Neuronal stem cell (in vitro differentiated cells): ENCODE results near the gene P3H1.

Source experiments
- DNase-seq: peaks from one replicate; pipeline ENCODE4 v3.0.0-alpha.2; 2013; ENCODE audit warnings: low spot score
- H2AFZ ChIP-seq: one replicate; pipeline ENCODE4 v1.6.1; 2013; ENCODE audit warnings: mild to moderate bottlenecking, low read length, inconsistent platforms
- H2AK5ac ChIP-seq: 2 replicates; pipeline ENCODE4 v1.6.1; 2013; ENCODE audit warnings: low read depth, mild to moderate bottlenecking, inconsistent platforms, low read length, moderate library complexity, mixed read lengths
- H2BK120ac ChIP-seq: 2 replicates; pipeline ENCODE4 v1.6.1; 2013; ENCODE audit warnings: low read depth, mild to moderate bottlenecking, inconsistent platforms, low read length, moderate library complexity, mixed read lengths
- H2BK12ac ChIP-seq: one replicate; pipeline ENCODE4 v1.6.1; 2013; ENCODE audit warnings: low read length, inconsistent platforms
- H2BK15ac ChIP-seq: 2 replicates; pipeline ENCODE4 v1.6.1; 2013; ENCODE audit warnings: mild to moderate bottlenecking, low read length, inconsistent platforms, mixed read lengths
- H2BK5ac ChIP-seq: one replicate; pipeline ENCODE4 v1.6.1; 2013; ENCODE audit warnings: inconsistent platforms, mild to moderate bottlenecking, low read length, moderate library complexity
- H3K14ac ChIP-seq: one replicate; pipeline ENCODE4 v1.6.1; 2013; ENCODE audit warnings: low read length, inconsistent platforms
- H3K18ac ChIP-seq: 2 replicates; pipeline ENCODE4 v1.6.1; 2013; ENCODE audit warnings: low read length, inconsistent platforms
- H3K23ac ChIP-seq: 2 replicates; pipeline ENCODE4 v1.6.1; 2013; ENCODE audit warnings: low read depth, mild to moderate bottlenecking, mixed read lengths, low read length, inconsistent platforms; ENCODE audit not compliant: poor library complexity
- H3K27ac ChIP-seq: replicated peaks from 3 replicates; pipeline ENCODE4 v1.5.1; 2013; ENCODE audit warnings: low read length, inconsistent platforms
- H3K27me3 ChIP-seq, 3 experiments: 2 replicates each; pipeline ENCODE4 v1.6.1; 2013; ENCODE audit warnings: low read length in 3 of 3, mild to moderate bottlenecking in 2 of 3, inconsistent platforms in 1 of 3, low read depth in 1 of 3, mixed read lengths in 1 of 3, moderate library complexity in 1 of 3; ENCODE audit not compliant: control insufficient read depth in 3 of 3, insufficient read depth in 3 of 3
- H3K36me3 ChIP-seq, 2 donors: replicated peaks in 1 of 2; 2 replicates each; pipeline ENCODE4 v1.6.1; 2013; ENCODE audit warnings: low read length in 2 of 2; ENCODE audit not compliant: control insufficient read depth in 2 of 2, insufficient read depth in 2 of 2
- H3K4ac ChIP-seq: 2 replicates; pipeline ENCODE4 v1.6.1; 2013; ENCODE audit warnings: inconsistent platforms, mild to moderate bottlenecking, low read length, moderate library complexity
- H3K4me1 ChIP-seq, 2 donors: 1 replicate in 1 of 2; 2 replicates in 1 of 2; pipeline ENCODE4 v1.6.1; 2013; ENCODE audit warnings: low read length in 2 of 2, low read depth in 1 of 2; ENCODE audit not compliant: control insufficient read depth in 2 of 2, insufficient read depth in 1 of 2
- H3K4me2 ChIP-seq: one replicate; pipeline ENCODE4 v1.6.1; 2013; ENCODE audit warnings: mild to moderate bottlenecking, low read length, inconsistent platforms; ENCODE audit not compliant: insufficient read depth, poor library complexity, severe bottlenecking
- H3K4me3 ChIP-seq, 2 donors: 2 replicates each; pipeline ENCODE4 v1.5.1; 2013; ENCODE audit warnings: low read length in 2 of 2, mild to moderate bottlenecking in 2 of 2, inconsistent platforms in 1 of 2, moderate library complexity in 1 of 2
- H3K79me1 ChIP-seq: one replicate; pipeline ENCODE4 v1.6.1; 2013; ENCODE audit warnings: low read depth, mild to moderate bottlenecking, inconsistent platforms, low read length, moderate library complexity
- H3K9ac ChIP-seq: one replicate; pipeline ENCODE4 v1.6.1; 2013; ENCODE audit warnings: mild to moderate bottlenecking, low read depth, low read length, inconsistent platforms; ENCODE audit not compliant: poor library complexity
- H3K9me3 ChIP-seq, 2 donors: replicated peaks in 1 of 2; 2 replicates each; pipeline versions ENCODE3 to v1.6.1; 2013; ENCODE audit warnings: low read length in 2 of 2, mild to moderate bottlenecking in 2 of 2, inconsistent platforms in 1 of 2, low read depth in 1 of 2, mixed read lengths in 1 of 2, moderate library complexity in 1 of 2; ENCODE audit not compliant: control insufficient read depth in 2 of 2, insufficient read depth in 1 of 2
- H4K8ac ChIP-seq: one replicate; pipeline ENCODE4 v1.6.1; 2013; ENCODE audit warnings: low read depth, mild to moderate bottlenecking, inconsistent platforms, low read length, moderate library complexity
- H4K91ac ChIP-seq: one replicate; pipeline ENCODE4 v1.6.1; 2013; ENCODE audit warnings: low read length, low read depth, mild to moderate bottlenecking, inconsistent platforms; ENCODE audit not compliant: poor library complexity
- WGBS, 2 donors: extraction: QIAGEN DNeasy Blood & Tissue Kit; methylation state at CpG; one replicate each; pipeline ENCODE4 v1.1.7; 2013; ENCODE audit warnings: missing lambda C conversion rate in 2 of 2, mixed read lengths in 1 of 2; ENCODE audit not compliant: insufficient read length in 2 of 2, insufficient replicate concordance in 1 of 2; ENCODE audit errors: extremely low coverage in 2 of 2; 5-methylcytosine and 5-hydroxymethylcytosine counted together

Gene P3H1

DNA sequence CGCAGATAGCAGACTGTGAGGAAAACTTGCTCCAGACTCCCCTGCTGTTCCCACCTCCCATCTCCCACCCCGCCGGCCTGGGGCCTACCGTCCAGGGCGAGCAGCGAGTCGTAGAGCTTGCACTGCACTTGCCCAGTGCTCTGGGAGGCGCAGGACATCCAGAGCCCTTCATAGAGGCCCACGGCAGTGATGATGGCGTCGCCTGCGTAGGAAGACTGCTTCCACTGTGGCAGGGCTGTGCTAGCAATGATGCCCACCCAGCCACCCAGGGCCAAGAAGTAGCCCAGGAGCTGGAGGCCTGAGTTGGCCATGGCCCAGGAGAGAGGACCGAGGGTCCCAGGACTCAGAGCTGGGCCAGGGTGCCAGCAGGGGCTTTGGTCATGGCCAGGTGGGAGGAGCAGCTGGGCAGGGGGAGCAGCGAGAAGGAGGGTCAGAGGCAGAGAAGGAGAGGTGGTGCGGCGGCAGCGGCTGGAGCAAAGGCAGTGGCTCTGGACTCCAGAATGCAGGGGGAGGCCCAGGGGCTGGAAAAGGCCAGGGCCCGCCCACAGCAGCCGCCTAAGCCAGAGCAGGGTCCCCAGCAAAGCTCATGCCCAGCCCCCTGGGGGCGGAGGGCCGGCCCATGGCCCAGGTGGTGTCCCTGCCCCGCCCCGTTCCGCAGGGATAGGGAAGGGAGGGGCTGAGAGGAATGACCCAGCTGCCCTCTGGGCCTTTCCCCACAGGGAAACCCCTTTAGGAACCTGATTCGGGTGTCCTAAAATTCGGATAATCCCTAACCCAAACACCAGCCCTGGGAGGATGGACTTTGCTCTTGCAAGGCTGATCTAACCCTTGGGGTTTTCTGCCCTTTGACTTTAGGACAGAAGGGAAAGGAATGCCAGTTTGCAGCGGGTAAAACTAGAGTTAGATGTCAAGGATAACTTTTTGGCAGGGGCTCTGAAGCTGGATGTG is 26.8 kb downstream of the P3H1 start, which contains the start of gene CLDN19:
TSS of gene CLDN19 (minus strand) at position 484 of the 948 bp plus-strand sequence. CDS start at position 311, 173 bp downstream.
- Histone ChIP-seq H3K4ac (peak within 1 kb of the TSS; percentile 1), H2BK120ac (peak within 1 kb of the TSS; percentile 85), H3K23ac (peak within 1 kb of the TSS; percentile 62), H3K9ac (peak within 1 kb of the TSS; percentile 61), H3K27ac (no peak within 1 kb of the TSS), H2AFZ (peak within 1 kb of the TSS; percentile 79), H3K14ac (peak within 1 kb of the TSS; percentile 58), H2BK15ac (peak within 1 kb of the TSS; percentile 69), H3K4me1 (peaks cover 15 to 20% of the 10 kb centered on the region in 2 donors), H3K27me3 (no peaks in the 10 kb centered on the region), H3K4me2 (peak within 1 kb of the TSS; percentile 29), H4K91ac (no peak within 1 kb of the TSS), H3K36me3 (peaks cover 0 to 1% of the 10 kb centered on the region in 2 donors), H2BK12ac (peak within 1 kb of the TSS; percentile 69), H3K18ac (peak within 1 kb of the TSS; percentile 92), H3K9me3 (no peaks in the 10 kb centered on the region), H3K4me3 (no peak within 1 kb of the TSS), H3K79me1 (no peaks in the 10 kb centered on the region), H4K8ac (no peak within 1 kb of the TSS), H2BK5ac (peak within 1 kb of the TSS; percentile 19), H2AK5ac (peak within 1 kb of the TSS; percentile 98)
- WGBS, 2 donors = no CpG with 5 or more reads among the region's 27 CpGs
- DNase-seq = peak; percentile 51

DNA sequence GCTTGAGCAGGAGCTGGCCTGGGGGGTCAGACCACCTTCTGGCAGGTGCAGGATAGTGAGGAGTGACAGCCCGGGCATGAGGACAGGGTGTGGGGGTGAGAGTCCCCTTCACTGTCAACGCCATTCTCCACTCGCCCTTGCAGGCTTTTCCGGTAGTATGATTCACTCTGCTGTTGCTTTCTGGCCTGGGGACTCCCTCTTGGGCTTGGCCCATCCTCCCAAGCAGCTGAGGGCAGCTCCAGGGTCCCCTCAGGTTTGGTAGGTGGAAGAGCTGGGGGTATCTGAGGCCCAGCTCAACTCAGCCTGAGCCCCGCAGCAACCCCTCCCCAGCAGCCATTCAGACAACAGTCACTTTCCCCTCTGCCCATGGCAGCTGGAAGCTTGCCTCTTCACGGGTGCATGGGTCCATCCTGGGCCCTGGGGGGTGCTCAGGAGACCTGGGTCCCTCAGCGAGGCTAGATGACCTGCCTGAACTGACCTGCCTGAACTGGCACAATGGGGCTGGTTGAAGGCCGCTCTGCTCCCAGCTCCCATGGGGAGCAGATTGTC is 28.1 kb downstream of the P3H1 start:
- no peak overlapping the region for H3K4ac ChIP-seq
- H3K4me2 ChIP-seq = no peak overlapping the region
- peaks cover 15 to 20% of the 10 kb centered on the region in 2 donors for H3K4me1 ChIP-seq
- H2BK5ac ChIP-seq = no peak overlapping the region
- H2BK120ac ChIP-seq = no peak overlapping the region
- no peaks in the 10 kb centered on the region for H3K79me1 ChIP-seq
- WGBS, 2 donors = no CpG with 5 or more reads among the region's 8 CpGs
- no peaks in the 10 kb centered on the region for H3K9me3 ChIP-seq
- H3K23ac ChIP-seq = no peak overlapping the region
- peak overlapping the region; percentile 33 for H2BK12ac ChIP-seq
- peak overlapping the region; percentile 61 for H3K18ac ChIP-seq
- H3K27ac ChIP-seq = no peak overlapping the region
- H3K27me3 ChIP-seq = no peaks in the 10 kb centered on the region
- no peak overlapping the region for H4K91ac ChIP-seq
- DNase-seq = no peak
- H3K9ac ChIP-seq = peak overlapping the region; percentile 47
- H3K36me3 ChIP-seq = peaks cover 0 to 1% of the 10 kb centered on the region in 2 donors
- peak overlapping the region; percentile 40 for H2BK15ac ChIP-seq
- H3K4me3 ChIP-seq = no peak overlapping the region
- peak overlapping the region; percentile 98 for H2AK5ac ChIP-seq
- no peak overlapping the region for H2AFZ ChIP-seq
- H4K8ac ChIP-seq = no peak overlapping the region
- peak overlapping the region; percentile 58 for H3K14ac ChIP-seq

DNA sequence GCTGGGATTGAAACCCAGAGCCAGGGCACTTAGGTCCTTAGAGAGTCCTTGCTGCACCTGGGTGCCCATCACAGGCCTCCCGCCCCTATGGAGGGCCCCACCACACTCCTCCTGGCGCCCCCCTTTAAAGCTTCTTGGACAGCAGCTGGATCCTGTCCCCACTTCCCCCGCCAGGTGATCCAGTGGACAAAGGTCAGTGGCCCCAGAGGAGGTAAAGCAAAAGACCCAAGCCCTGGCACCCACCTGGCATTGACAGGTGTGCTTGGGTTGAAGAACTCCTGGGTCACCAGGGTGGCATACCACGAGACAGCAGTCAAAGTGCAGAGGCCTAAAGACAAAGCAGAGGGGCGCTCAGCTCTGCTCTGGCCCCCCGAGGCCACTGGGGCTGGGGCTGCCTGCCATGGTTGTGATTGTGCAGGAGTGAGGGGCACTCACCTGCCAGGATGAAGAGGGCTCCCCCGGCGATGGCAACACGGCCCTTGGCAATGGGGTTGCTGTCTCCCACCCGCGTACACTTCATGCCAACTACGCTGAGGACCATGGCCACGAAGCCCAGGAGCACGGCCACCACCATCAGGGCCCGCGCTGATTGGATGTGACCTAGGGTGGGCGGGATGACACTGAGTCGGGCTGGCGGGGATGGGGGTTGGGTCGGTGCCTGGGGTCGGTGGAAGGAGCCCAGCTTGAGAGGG is 28.7 kb downstream of the P3H1 start:
- Histone ChIP-seq H3K4me3 (no peak overlapping the region), H3K9ac (peak overlapping the region; percentile 12), H2BK12ac (no peak overlapping the region), H3K4me1 (peaks cover 15 to 20% of the 10 kb centered on the region in 2 donors), H2BK120ac (no peak overlapping the region), H2BK5ac (no peak overlapping the region), H4K91ac (no peak overlapping the region), H3K27ac (no peak overlapping the region), H2AK5ac (no peak overlapping the region), H3K18ac (no peak overlapping the region), H3K23ac (peak overlapping the region; percentile 82), H3K27me3 (no peaks in the 10 kb centered on the region), H3K79me1 (no peaks in the 10 kb centered on the region), H4K8ac (no peak overlapping the region), H3K9me3 (no peaks in the 10 kb centered on the region), H3K14ac (no peak overlapping the region), H3K4ac (no peak overlapping the region), H2BK15ac (peak overlapping the region; percentile 40), H3K4me2 (no peak overlapping the region), H2AFZ (no peak overlapping the region), H3K36me3 (peaks cover 0 to 1% of the 10 kb centered on the region in 2 donors)
- DNase-seq = no peak
- no CpG with 5 or more reads among the region's 21 CpGs for WGBS, 2 donors
